A673 (cell line): Measurements from ENCODE around the gene CIROP.

Experiments used
- CTCF ChIP-seq: fragments of 300-800, 200-600 bp; sonication (generic); conservative IDR thresholded peaks from 2 replicates; pipeline ENCODE4 v1.5.1; 2017; ENCODE audit warnings: low read depth, mild to moderate bottlenecking, antibody characterized with exemption, low read length, moderate library complexity, mixed read lengths
- EZH2 ChIP-seq: fragments of 200-600 bp; sonication (generic); IDR thresholded peaks from 2 replicates; pipeline ENCODE4 v1.6.1; 2017; ENCODE audit warnings: borderline replicate concordance, low read depth, mild to moderate bottlenecking, mixed read lengths, antibody characterized with exemption, low read length; ENCODE audit not compliant: poor library complexity, severe bottlenecking

GRCh38 chr14:23055621-23056144, 49.1 kb downstream of the CIROP start:
- TF ChIP-seq CTCF (no peak), EZH2 (no peak)
